PC-3 (cell line): ENCODE data around the gene ABL2. TPM values are rescaled to one million over a fixed set of nuclear protein-coding genes. Genes with fewer than 3 reads are reported as not detected.
"Not testable (repeated sequence)": the region's sequence is repeated elsewhere in the genome, so short reads cannot be mapped to it uniquely, and the experiment has no call there.

Experiments
- ATAC-seq: fragments of 200-7000 bp; cut with Tn5 transposase; 2 replicates; pipeline ENCODE4 v1.9.1; 2020; ENCODE audit warnings: mild to moderate bottlenecking, moderate library complexity
- BruUV-seq: library from RNA; stranded (reverse); fragments of 400-500 nt; replicated peaks from 2 replicates; lab custom pipeline; 2021; lab: Mats Ljungman, UMichigan
- CTCF ChIA-PET: fragments of 300-600 bp; sonication (Branson Sonifier 250); formaldehyde crosslinking; loops from one replicate; lab custom pipeline; 2022; ENCODE audit warnings: antibody characterized with exemption; lab: Charles Lee
- POLR2A ChIA-PET: fragments of 300-600 bp; sonication (Branson Sonifier 250); formaldehyde crosslinking; loops from one replicate; lab custom pipeline; 2022; ENCODE audit warnings: antibody characterized with exemption; ENCODE audit not compliant: unreplicated experiment; lab: Charles Lee
- DNase-seq: peaks from one replicate; pipeline ENCODE4 v3.0.0-alpha.2; 2015
- H2AFZ ChIP-seq: fragments of 300-600 bp; sonication (generic); 2 replicates; pipeline ENCODE4 v1.6.0; 2016; ENCODE audit warnings: antibody characterized with exemption, low read length
- H3F3A ChIP-seq: fragments of 300-600 bp; sonication (generic); one replicate; pipeline ENCODE4 v1.6.0; 2017; ENCODE audit warnings: antibody characterized with exemption, low read length, control low read depth, mild to moderate bottlenecking; ENCODE audit not compliant: unreplicated experiment
- H3K27ac ChIP-seq: fragments of 300-600 bp; sonication (generic); 2 replicates; pipeline ENCODE4 v1.5.1; 2016; ENCODE audit warnings: mild to moderate bottlenecking, low read length
- H3K27me3 ChIP-seq: fragments of 300-600 bp; sonication (generic); 2 replicates; pipeline ENCODE4 v1.6.1; 2016; ENCODE audit warnings: low read length, mixed read lengths
- H3K36me3 ChIP-seq: fragments of 300-600 bp; sonication (generic); 2 replicates; pipeline ENCODE4 v1.6.1; 2016; ENCODE audit warnings: low read depth, mixed run types, low read length, mixed read lengths
- H3K4me1 ChIP-seq: fragments of 300-600 bp; sonication (generic); 2 replicates; pipeline ENCODE4 v1.5.1; 2016; ENCODE audit warnings: low read length; ENCODE audit not compliant: insufficient read depth
- H3K4me2 ChIP-seq: fragments of 300-600 bp; sonication (generic); 2 replicates; pipeline ENCODE4 v1.6.0; 2016; ENCODE audit warnings: low read length
- H3K4me3 ChIP-seq: fragments of 300-600 bp; sonication (generic); 2 replicates; pipeline ENCODE4 v1.5.1; 2016; ENCODE audit warnings: mild to moderate bottlenecking, low read length, mixed read lengths
- H3K79me2 ChIP-seq: fragments of 300-600 bp; sonication (generic); 2 replicates; pipeline ENCODE4 v1.6.1; 2017; ENCODE audit warnings: low read length, mixed read lengths
- H3K9ac ChIP-seq: fragments of 300-600 bp; sonication (generic); 2 replicates; pipeline ENCODE4 v1.6.0; 2016; ENCODE audit warnings: mild to moderate bottlenecking, low read length
- H3K9me2 ChIP-seq: fragments of 300-600 bp; sonication (generic); replicated peaks from 2 replicates; pipeline ENCODE4 v1.6.1; 2016; ENCODE audit warnings: mixed run types, low read length, mixed read lengths
- H3K9me3 ChIP-seq: fragments of 300-600 bp; sonication (generic); 2 replicates; pipeline ENCODE4 v1.6.1; 2016; ENCODE audit warnings: low read length, mixed read lengths
- H4K20me1 ChIP-seq: fragments of 300-600 bp; sonication (generic); 2 replicates; pipeline ENCODE4 v1.6.1; 2016; ENCODE audit warnings: low read length, mixed read lengths
- EZH2 ChIP-seq: fragments of 300-600 bp; sonication (generic); IDR thresholded peaks from one replicate; pipeline ENCODE4 v1.6.1; 2017; ENCODE audit warnings: antibody characterized with exemption, mild to moderate bottlenecking, low read length; ENCODE audit not compliant: unreplicated experiment
- EZH2phosphoT487 ChIP-seq: fragments of 300-600 bp; sonication (generic); IDR thresholded peaks from 2 replicates; pipeline ENCODE4 v1.6.1; 2018; ENCODE audit warnings: mild to moderate bottlenecking, antibody characterized with exemption, low read length, borderline replicate concordance
- intact Hi-C: fragments of 100-400 bp; cut with micrococcal nuclease; formaldehyde crosslinking; loops from 2 replicates; pipeline ENCODE4 v1.9.0; 2023
- total RNA-seq: library from RNA; depleted of rRNA; stranded (reverse); fragments of >200 nt; gene quantifications from 2 replicates; pipeline ENCODE4 v1.2.3, GENCODE V29; 2014
- TF ChIP-seq, protein P1 (sequence below): fragments of 300-600 bp; sonication (generic); conservative IDR thresholded peaks from 2 replicates; pipeline ENCODE4 v1.5.1; 2017; ENCODE audit warnings: antibody characterized with exemption, low read depth, mild to moderate bottlenecking, low read length

ABL2 gene
- total RNA-seq, 1 experiment from 2014 or later: 15.9 TPM

DNA sequence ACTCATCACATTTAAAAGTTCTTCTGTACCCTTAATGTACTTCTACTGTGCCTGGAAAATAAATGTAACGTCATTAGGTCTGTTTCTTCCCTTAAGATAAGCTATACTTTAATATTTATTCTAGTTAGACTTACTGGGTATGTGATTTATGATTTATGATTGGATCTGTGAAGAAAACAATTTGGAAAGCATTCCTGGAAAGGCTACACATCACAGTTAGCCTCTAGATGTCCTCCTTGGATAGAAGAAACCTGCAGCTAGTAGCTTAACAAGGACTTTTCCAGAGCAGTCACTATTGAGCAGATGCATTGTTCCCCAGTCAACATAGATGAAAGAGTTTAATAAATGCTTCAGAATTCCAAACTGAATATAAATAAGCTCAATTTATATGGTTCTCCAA is 22.2 kb upstream of the ABL2 start:
- TF ChIP-seq EZH2 (no peak), EZH2phosphoT487 (no peak)
- TF ChIP-seq, protein P1, sequence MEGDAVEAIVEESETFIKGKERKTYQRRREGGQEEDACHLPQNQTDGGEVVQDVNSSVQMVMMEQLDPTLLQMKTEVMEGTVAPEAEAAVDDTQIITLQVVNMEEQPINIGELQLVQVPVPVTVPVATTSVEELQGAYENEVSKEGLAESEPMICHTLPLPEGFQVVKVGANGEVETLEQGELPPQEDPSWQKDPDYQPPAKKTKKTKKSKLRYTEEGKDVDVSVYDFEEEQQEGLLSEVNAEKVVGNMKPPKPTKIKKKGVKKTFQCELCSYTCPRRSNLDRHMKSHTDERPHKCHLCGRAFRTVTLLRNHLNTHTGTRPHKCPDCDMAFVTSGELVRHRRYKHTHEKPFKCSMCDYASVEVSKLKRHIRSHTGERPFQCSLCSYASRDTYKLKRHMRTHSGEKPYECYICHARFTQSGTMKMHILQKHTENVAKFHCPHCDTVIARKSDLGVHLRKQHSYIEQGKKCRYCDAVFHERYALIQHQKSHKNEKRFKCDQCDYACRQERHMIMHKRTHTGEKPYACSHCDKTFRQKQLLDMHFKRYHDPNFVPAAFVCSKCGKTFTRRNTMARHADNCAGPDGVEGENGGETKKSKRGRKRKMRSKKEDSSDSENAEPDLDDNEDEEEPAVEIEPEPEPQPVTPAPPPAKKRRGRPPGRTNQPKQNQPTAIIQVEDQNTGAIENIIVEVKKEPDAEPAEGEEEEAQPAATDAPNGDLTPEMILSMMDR: peak; percentile 62
- Histone ChIP-seq H4K20me1 (no peaks in the 10 kb centered on the region), H3K27me3 (no peaks in the 10 kb centered on the region), H3K9me3 (no peaks in the 10 kb centered on the region), H3K9ac (no peak overlapping the region), H3K36me3 (no peaks in the 10 kb centered on the region), H3K79me2 (no peaks in the 10 kb centered on the region), H3K9me2 (no peaks in the 10 kb centered on the region), H3K27ac (no peak overlapping the region), H3K4me1 (no peaks in the 10 kb centered on the region), H3F3A (no peaks in the 10 kb centered on the region), H2AFZ (no peak overlapping the region), H3K4me3 (no peak overlapping the region), H3K4me2 (no peak overlapping the region)
- CTCF ChIA-PET: interaction anchor here (1.1 kb wide), 1 partner anchor 119 kb away, joined by 6 read pairs; no protein-coding TSS in a partner anchor
- no TSS peak for BruUV-seq
- intact Hi-C loops: loop anchor here (1.0 kb wide), 1 partner anchor 41 kb away; no protein-coding TSS in a partner anchor
- peak; percentile 71 for ATAC-seq
- POLR2A ChIA-PET: interaction anchor here (1.2 kb wide), 1 partner anchor 42 kb away, joined by 4 read pairs; the partner anchor contains the start of gene SOAT1
- DNase-seq: peak; percentile 44

DNA sequence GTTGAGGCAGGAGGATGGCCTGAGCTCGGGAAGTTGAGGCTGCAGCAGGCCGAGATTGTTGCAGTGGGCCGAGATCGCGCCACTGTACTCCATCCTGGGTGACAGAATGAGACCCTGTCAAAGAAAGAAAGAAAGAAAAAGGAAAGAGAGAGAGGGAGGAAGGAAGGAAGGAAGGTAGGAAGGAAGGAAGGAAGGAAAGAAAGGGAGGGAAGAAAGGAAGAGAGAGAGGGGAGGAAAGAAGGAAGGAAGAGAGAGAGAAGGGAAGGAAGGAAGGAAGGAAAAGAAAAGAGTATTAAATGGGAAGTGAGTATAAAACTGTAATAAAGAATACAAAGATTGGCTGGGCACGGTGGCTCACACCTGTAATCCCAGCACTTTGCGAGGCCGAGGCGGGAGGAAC is 18.4 kb upstream of the ABL2 start:
- Histone ChIP-seq H3K4me2 (no peak overlapping the region), H2AFZ (no peak overlapping the region), H3K27ac (no peak overlapping the region), H3K27me3 (no peaks in the 10 kb centered on the region), H3F3A (no peaks in the 10 kb centered on the region), H3K9me3 (no peaks in the 10 kb centered on the region), H3K79me2 (no peaks in the 10 kb centered on the region), H4K20me1 (no peaks in the 10 kb centered on the region), H3K36me3 (no peaks in the 10 kb centered on the region), H3K9ac (no peak overlapping the region), H3K9me2 (no peaks in the 10 kb centered on the region), H3K4me1 (no peaks in the 10 kb centered on the region), H3K4me3 (no peak overlapping the region)
- BruUV-seq: no TSS peak
- intact Hi-C loops: no loop called here
- ChIA-PET CTCF (no interaction called here), POLR2A (no interaction called here)
- no peak for ATAC-seq
- TF ChIP-seq, protein P1: no peak
- no peak for TF ChIP-seq EZH2
- no peak for TF ChIP-seq EZH2phosphoT487
- no peak for DNase-seq

DNA sequence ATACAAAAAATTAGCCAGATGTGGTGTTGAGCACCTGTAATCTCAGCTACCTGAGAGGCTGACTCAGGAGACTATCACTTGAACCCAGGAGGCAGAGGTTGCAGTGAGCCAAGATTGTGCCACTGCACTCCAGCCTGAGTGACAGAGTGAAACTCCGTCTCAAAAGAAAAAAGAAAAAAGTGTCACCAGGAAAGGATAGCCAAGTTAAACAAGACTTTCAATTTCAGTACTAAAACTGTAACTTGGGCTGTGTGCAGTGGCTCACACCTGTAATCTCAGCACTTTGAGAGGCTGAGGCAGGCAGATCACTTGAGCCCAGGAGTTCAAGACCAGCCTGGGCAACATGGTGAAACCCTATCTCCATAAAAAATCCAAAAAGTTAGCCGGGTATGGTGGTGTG is 15.9 kb upstream of the ABL2 start:
- H3K9me2 ChIP-seq, BruUV-seq, H2AFZ ChIP-seq, intact Hi-C loops, H3K27me3 ChIP-seq, H4K20me1 ChIP-seq, H3K36me3 ChIP-seq, H3K4me1 ChIP-seq, H3K27ac ChIP-seq, H3F3A ChIP-seq, POLR2A ChIA-PET, H3K9me3 ChIP-seq, ATAC-seq, H3K4me3 ChIP-seq, H3K4me2 ChIP-seq, H3K9ac ChIP-seq, CTCF ChIA-PET, DNase-seq, H3K79me2 ChIP-seq: not testable (repeated sequence)
